Measurements from ENCODE around the gene RNASE12. TPM values are rescaled to one million over a fixed set of nuclear protein-coding genes. Genes with fewer than 3 reads are reported as not detected.

RNASE12 gene
- total RNA-seq, 1 donor from 2014 or later, result not detected

GRCh38 chr14:20592574-20592973 lies 1.4 kb upstream of the RNASE12 start:
- TF ChIP-seq, protein P1, sequence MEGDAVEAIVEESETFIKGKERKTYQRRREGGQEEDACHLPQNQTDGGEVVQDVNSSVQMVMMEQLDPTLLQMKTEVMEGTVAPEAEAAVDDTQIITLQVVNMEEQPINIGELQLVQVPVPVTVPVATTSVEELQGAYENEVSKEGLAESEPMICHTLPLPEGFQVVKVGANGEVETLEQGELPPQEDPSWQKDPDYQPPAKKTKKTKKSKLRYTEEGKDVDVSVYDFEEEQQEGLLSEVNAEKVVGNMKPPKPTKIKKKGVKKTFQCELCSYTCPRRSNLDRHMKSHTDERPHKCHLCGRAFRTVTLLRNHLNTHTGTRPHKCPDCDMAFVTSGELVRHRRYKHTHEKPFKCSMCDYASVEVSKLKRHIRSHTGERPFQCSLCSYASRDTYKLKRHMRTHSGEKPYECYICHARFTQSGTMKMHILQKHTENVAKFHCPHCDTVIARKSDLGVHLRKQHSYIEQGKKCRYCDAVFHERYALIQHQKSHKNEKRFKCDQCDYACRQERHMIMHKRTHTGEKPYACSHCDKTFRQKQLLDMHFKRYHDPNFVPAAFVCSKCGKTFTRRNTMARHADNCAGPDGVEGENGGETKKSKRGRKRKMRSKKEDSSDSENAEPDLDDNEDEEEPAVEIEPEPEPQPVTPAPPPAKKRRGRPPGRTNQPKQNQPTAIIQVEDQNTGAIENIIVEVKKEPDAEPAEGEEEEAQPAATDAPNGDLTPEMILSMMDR (IDR thresholded peaks at IDR 0.05; ENCODE audit: insufficient read depth, low read length, severe bottlenecking), result no peak
- DNase-seq (ENCODE audit: low read depth) (no peak), FAIRE-seq (no peak)
- Histone ChIP-seq H3K27me3 (ENCODE audit: control insufficient read depth, insufficient read depth, low read length) (no peaks in the 10 kb centered on the region), H3K36me3 (ENCODE audit: control insufficient read depth, insufficient read depth, low read length) (no peaks in the 10 kb centered on the region), H3K4me3 (ENCODE audit: low read depth, low read length) (no peak overlapping the region)

DNA sequence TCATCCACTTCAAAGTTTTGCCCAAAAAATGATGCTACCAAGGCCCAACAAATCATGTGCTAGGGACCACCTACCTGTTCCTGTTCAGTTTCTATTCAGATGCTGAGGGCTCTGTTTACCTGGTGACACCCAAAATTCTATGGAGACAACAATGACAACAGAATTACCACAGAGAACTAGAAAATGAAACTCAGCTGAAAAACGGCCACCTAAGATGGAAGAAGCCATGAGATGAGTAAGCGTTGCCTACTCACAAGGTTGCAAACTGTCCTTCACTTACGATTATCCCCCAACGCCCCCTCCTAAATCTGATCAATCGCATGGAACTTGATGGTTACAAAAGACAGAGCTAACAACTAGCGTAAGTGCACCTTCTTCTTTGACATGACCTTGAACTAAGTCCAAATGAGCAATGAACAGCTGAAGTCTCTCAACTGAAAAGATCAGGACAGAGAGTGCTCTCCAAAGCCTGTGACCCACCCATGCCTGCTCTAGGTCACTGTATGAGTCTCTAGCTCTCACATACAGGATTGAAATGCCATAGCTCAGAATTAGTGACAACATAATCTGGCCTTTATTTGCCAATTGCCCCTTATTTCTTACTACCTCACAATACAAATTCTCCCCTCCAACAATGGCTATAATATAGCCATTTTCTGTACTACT lies 3.6 kb downstream of the RNASE12 start, which contains the start of gene RNASE11:
RNASE11 (minus strand) TSS at position 513 of the 666 bp plus-strand sequence.
- Histone ChIP-seq H3K36me3 (ENCODE audit: control insufficient read depth, insufficient read depth, low read length) (no peaks in the 10 kb centered on the region), H3K27me3 (ENCODE audit: control insufficient read depth, insufficient read depth, low read length) (no peaks in the 10 kb centered on the region), H3K4me3 (ENCODE audit: low read depth, low read length) (no peak within 1 kb of the TSS)
- FAIRE-seq (no peak), DNase-seq (ENCODE audit: low read depth) (no peak)
- TF ChIP-seq, protein P1 (IDR thresholded peaks at IDR 0.05; ENCODE audit: insufficient read depth, low read length, severe bottlenecking), result no peak

DNA sequence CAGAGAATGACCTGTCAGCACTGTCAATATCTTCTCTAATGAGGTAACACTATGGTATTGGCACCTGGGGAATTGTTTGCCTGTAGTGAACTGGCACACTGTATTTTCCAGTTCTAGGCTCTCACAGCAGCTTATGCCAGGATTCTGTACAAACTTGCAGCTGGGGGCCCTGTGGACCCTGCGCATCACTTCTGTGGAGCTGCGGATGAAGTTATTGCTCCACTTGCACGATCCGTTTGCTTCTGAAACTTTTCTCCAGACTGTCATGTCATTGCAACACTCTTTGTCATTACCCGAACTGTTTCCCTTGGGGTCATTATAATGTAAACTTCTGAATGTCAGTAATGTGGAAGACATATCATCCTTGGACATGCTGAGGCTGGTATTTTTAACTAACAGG lies 7.3 kb downstream of the RNASE12 start:
- TF ChIP-seq, protein P1 (IDR thresholded peaks at IDR 0.05; ENCODE audit: insufficient read depth, low read length, severe bottlenecking), result no peak
- DNase-seq (ENCODE audit: low read depth), result no peak
- no peaks in the 10 kb centered on the region for H3K27me3 ChIP-seq (ENCODE audit: control insufficient read depth, insufficient read depth, low read length)

GRCh38 chr14:20583142-20583541 lies 8.0 kb downstream of the RNASE12 start:
- Histone ChIP-seq H3K27me3 (ENCODE audit: control insufficient read depth, insufficient read depth, low read length) (no peaks in the 10 kb centered on the region), H3K36me3 (ENCODE audit: control insufficient read depth, insufficient read depth, low read length) (no peaks in the 10 kb centered on the region), H3K4me3 (ENCODE audit: low read depth, low read length) (no peak overlapping the region)
- TF ChIP-seq, protein P1 (IDR thresholded peaks at IDR 0.05; ENCODE audit: insufficient read depth, low read length, severe bottlenecking), result no peak
- DNase-seq (ENCODE audit: low read depth) (no peak), FAIRE-seq (no peak)

More for the DNA sequence above, 7.3 kb downstream of the RNASE12 start:
- Histone ChIP-seq H3K36me3 (ENCODE audit: control insufficient read depth, insufficient read depth, low read length) (no peaks in the 10 kb centered on the region), H3K4me3 (ENCODE audit: low read depth, low read length) (no peak overlapping the region)
- FAIRE-seq, result no peak

DNA sequence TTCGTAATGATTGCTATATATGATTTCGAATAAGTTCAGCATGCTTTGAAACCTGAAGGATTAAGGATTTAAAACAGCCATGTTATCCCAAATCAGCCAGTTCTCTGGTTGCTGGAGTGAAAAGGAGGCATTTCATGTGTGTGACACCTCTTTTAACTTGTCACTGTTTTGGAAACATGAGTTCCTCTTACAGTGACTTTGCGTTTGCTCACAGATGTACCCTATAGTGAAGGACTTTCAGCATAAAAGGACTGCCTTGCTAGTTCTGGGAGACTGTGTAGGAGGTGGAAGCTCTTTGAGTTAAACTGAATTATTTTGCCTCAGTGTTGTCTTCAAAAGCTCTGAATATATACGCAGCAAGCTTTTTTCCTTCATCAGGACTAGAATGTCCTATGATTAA lies 10.9 kb downstream of the RNASE12 start:
- DNase-seq (ENCODE audit: low read depth), result no peak
- FAIRE-seq, result no peak
- TF ChIP-seq, protein P1 (IDR thresholded peaks at IDR 0.05; ENCODE audit: insufficient read depth, low read length, severe bottlenecking), result no peak
- Histone ChIP-seq H3K27me3 (ENCODE audit: control insufficient read depth, insufficient read depth, low read length) (no peaks in the 10 kb centered on the region), H3K36me3 (ENCODE audit: control insufficient read depth, insufficient read depth, low read length) (no peaks in the 10 kb centered on the region), H3K4me3 (ENCODE audit: low read depth, low read length) (no peak overlapping the region)

All from bronchial epithelial cell (primary cell).